ENCODE measurements around the gene SH3BGRL.

Gene SH3BGRL

GRCh38 chrX:81261576-81261975 lies 59.7 kb downstream of the SH3BGRL start:
- H3K27me3 ChIP-seq (ENCODE audit: control insufficient read depth, insufficient read depth, low read length) = no peaks in the 10 kb centered on the region
- H3K4me3 ChIP-seq (ENCODE audit: low read depth, low read length) = no peak overlapping the region
- H3K4me1 ChIP-seq (ENCODE audit: control insufficient read depth, insufficient read depth, low read length) = peaks cover 9% of the 10 kb centered on the region

GRCh38 chrX:81263059-81263458 lies 61.2 kb downstream of the SH3BGRL start:
- Histone ChIP-seq H3K9me3 (ENCODE audit: control insufficient read depth, insufficient read depth, low read length) (no peaks in the 10 kb centered on the region), H3K4me3 (ENCODE audit: low read depth, low read length) (no peak overlapping the region), H3K4me1 (ENCODE audit: control insufficient read depth, insufficient read depth, low read length) (peaks cover 9% of the 10 kb centered on the region), H3K9ac (ENCODE audit: low read depth, low read length) (no peak overlapping the region), H3K36me3 (ENCODE audit: control insufficient read depth, insufficient read depth, low read length) (no peaks in the 10 kb centered on the region), H3K27me3 (ENCODE audit: control insufficient read depth, insufficient read depth, low read length) (no peaks in the 10 kb centered on the region)

More at GRCh38 chrX:81261576-81261975, 59.7 kb downstream of the SH3BGRL start:
- H3K9me3 ChIP-seq (ENCODE audit: control insufficient read depth, insufficient read depth, low read length) = no peaks in the 10 kb centered on the region
- H3K36me3 ChIP-seq (ENCODE audit: control insufficient read depth, insufficient read depth, low read length) = no peaks in the 10 kb centered on the region
- no peak overlapping the region for H3K9ac ChIP-seq (ENCODE audit: low read depth, low read length)

GRCh38 chrX:81278616-81279015 lies 76.7 kb downstream of the SH3BGRL start:
- H3K4me3 ChIP-seq (ENCODE audit: low read depth, low read length) = no peak overlapping the region
- H3K9ac ChIP-seq (ENCODE audit: low read depth, low read length) = no peak overlapping the region
- H3K27me3 ChIP-seq (ENCODE audit: control insufficient read depth, insufficient read depth, low read length) = no peaks in the 10 kb centered on the region
- no peaks in the 10 kb centered on the region for H3K9me3 ChIP-seq (ENCODE audit: control insufficient read depth, insufficient read depth, low read length)
- H3K36me3 ChIP-seq (ENCODE audit: control insufficient read depth, insufficient read depth, low read length) = no peaks in the 10 kb centered on the region
- H3K4me1 ChIP-seq (ENCODE audit: control insufficient read depth, insufficient read depth, low read length) = peaks cover 8% of the 10 kb centered on the region

GRCh38 chrX:81280148-81280547 lies 78.2 kb downstream of the SH3BGRL start:
- Histone ChIP-seq H3K4me1 (ENCODE audit: control insufficient read depth, insufficient read depth, low read length) (peaks cover 8% of the 10 kb centered on the region), H3K9me3 (ENCODE audit: control insufficient read depth, insufficient read depth, low read length) (no peaks in the 10 kb centered on the region), H3K9ac (ENCODE audit: low read depth, low read length) (no peak overlapping the region), H3K27me3 (ENCODE audit: control insufficient read depth, insufficient read depth, low read length) (no peaks in the 10 kb centered on the region), H3K36me3 (ENCODE audit: control insufficient read depth, insufficient read depth, low read length) (no peaks in the 10 kb centered on the region), H3K4me3 (ENCODE audit: low read depth, low read length) (no peak overlapping the region)

GRCh38 chrX:81286075-81286474 lies 84.2 kb downstream of the SH3BGRL start:
- H3K27me3 ChIP-seq (ENCODE audit: control insufficient read depth, insufficient read depth, low read length) = no peaks in the 10 kb centered on the region

GRCh38 chrX:81286608-81287007 lies 84.7 kb downstream of the SH3BGRL start:
- Histone ChIP-seq H3K4me1 (ENCODE audit: control insufficient read depth, insufficient read depth, low read length) (no peaks in the 10 kb centered on the region), H3K27me3 (ENCODE audit: control insufficient read depth, insufficient read depth, low read length) (no peaks in the 10 kb centered on the region), H3K36me3 (ENCODE audit: control insufficient read depth, insufficient read depth, low read length) (no peaks in the 10 kb centered on the region), H3K4me3 (ENCODE audit: low read depth, low read length) (no peak overlapping the region), H3K9me3 (ENCODE audit: control insufficient read depth, insufficient read depth, low read length) (peaks cover 4% of the 10 kb centered on the region), H3K9ac (ENCODE audit: low read depth, low read length) (no peak overlapping the region)

More at GRCh38 chrX:81286075-81286474, 84.2 kb downstream of the SH3BGRL start:
- Histone ChIP-seq H3K9me3 (ENCODE audit: control insufficient read depth, insufficient read depth, low read length) (peaks cover 2% of the 10 kb centered on the region), H3K4me1 (ENCODE audit: control insufficient read depth, insufficient read depth, low read length) (no peaks in the 10 kb centered on the region), H3K4me3 (ENCODE audit: low read depth, low read length) (no peak overlapping the region), H3K9ac (ENCODE audit: low read depth, low read length) (no peak overlapping the region), H3K36me3 (ENCODE audit: control insufficient read depth, insufficient read depth, low read length) (no peaks in the 10 kb centered on the region)

GRCh38 chrX:81291996-81292395 lies 90.1 kb downstream of the SH3BGRL start:
- H3K9me3 ChIP-seq (ENCODE audit: control insufficient read depth, insufficient read depth, low read length) = peaks cover 13% of the 10 kb centered on the region
- no peaks in the 10 kb centered on the region for H3K4me1 ChIP-seq (ENCODE audit: control insufficient read depth, insufficient read depth, low read length)
- peaks cover 2% of the 10 kb centered on the region for H3K36me3 ChIP-seq (ENCODE audit: control insufficient read depth, insufficient read depth, low read length)
- no peak overlapping the region for H3K4me3 ChIP-seq (ENCODE audit: low read depth, low read length)
- no peak overlapping the region for H3K9ac ChIP-seq (ENCODE audit: low read depth, low read length)
- no peaks in the 10 kb centered on the region for H3K27me3 ChIP-seq (ENCODE audit: control insufficient read depth, insufficient read depth, low read length)

GRCh38 chrX:81294101-81294500 lies 92.2 kb downstream of the SH3BGRL start:
- no peak overlapping the region for H3K4me3 ChIP-seq (ENCODE audit: low read depth, low read length)
- H3K4me1 ChIP-seq (ENCODE audit: control insufficient read depth, insufficient read depth, low read length) = no peaks in the 10 kb centered on the region
- H3K27me3 ChIP-seq (ENCODE audit: control insufficient read depth, insufficient read depth, low read length) = no peaks in the 10 kb centered on the region
- H3K9ac ChIP-seq (ENCODE audit: low read depth, low read length) = no peak overlapping the region
- H3K36me3 ChIP-seq (ENCODE audit: control insufficient read depth, insufficient read depth, low read length) = peaks cover 2% of the 10 kb centered on the region
- peaks cover 13% of the 10 kb centered on the region for H3K9me3 ChIP-seq (ENCODE audit: control insufficient read depth, insufficient read depth, low read length)

GRCh38 chrX:81301877-81302276 lies 100.0 kb downstream of the SH3BGRL start:
- Histone ChIP-seq H3K36me3 (ENCODE audit: control insufficient read depth, insufficient read depth, low read length) (no peaks in the 10 kb centered on the region), H3K4me3 (ENCODE audit: low read depth, low read length) (no peak overlapping the region), H3K27me3 (ENCODE audit: control insufficient read depth, insufficient read depth, low read length) (no peaks in the 10 kb centered on the region), H3K9me3 (ENCODE audit: control insufficient read depth, insufficient read depth, low read length) (no peaks in the 10 kb centered on the region), H3K4me1 (ENCODE audit: control insufficient read depth, insufficient read depth, low read length) (no peaks in the 10 kb centered on the region), H3K9ac (ENCODE audit: low read depth, low read length) (no peak overlapping the region)

- H3K4me3 ChIP-seq (ENCODE audit: low read depth, low read length) = no peak overlapping the region
- H3K36me3 ChIP-seq (ENCODE audit: control insufficient read depth, insufficient read depth, low read length) = no peaks in the 10 kb centered on the region
- no peaks in the 10 kb centered on the region for H3K9me3 ChIP-seq (ENCODE audit: control insufficient read depth, insufficient read depth, low read length)
- no peaks in the 10 kb centered on the region for H3K27me3 ChIP-seq (ENCODE audit: control insufficient read depth, insufficient read depth, low read length)
- no peaks in the 10 kb centered on the region for H3K4me1 ChIP-seq (ENCODE audit: control insufficient read depth, insufficient read depth, low read length)
- H3K9ac ChIP-seq (ENCODE audit: low read depth, low read length) = no peak overlapping the region
These were observed 102.7 kb downstream of the SH3BGRL start for GRCh38 chrX:81304563-81304962.

- Histone ChIP-seq H3K27me3 (ENCODE audit: control insufficient read depth, insufficient read depth, low read length) (no peaks in the 10 kb centered on the region), H3K36me3 (ENCODE audit: control insufficient read depth, insufficient read depth, low read length) (no peaks in the 10 kb centered on the region), H3K9ac (ENCODE audit: low read depth, low read length) (no peak overlapping the region), H3K4me1 (ENCODE audit: control insufficient read depth, insufficient read depth, low read length) (no peaks in the 10 kb centered on the region), H3K4me3 (ENCODE audit: low read depth, low read length) (no peak overlapping the region), H3K9me3 (ENCODE audit: control insufficient read depth, insufficient read depth, low read length) (no peaks in the 10 kb centered on the region)
These were observed 103.3 kb downstream of the SH3BGRL start for GRCh38 chrX:81305240-81305639.

GRCh38 chrX:81308086-81308829 lies 106.4 kb downstream of the SH3BGRL start:
- Histone ChIP-seq H3K9me3 (ENCODE audit: control insufficient read depth, insufficient read depth, low read length) (no peaks in the 10 kb centered on the region), H3K9ac (ENCODE audit: low read depth, low read length) (no peak overlapping the region), H3K27me3 (ENCODE audit: control insufficient read depth, insufficient read depth, low read length) (no peaks in the 10 kb centered on the region), H3K36me3 (ENCODE audit: control insufficient read depth, insufficient read depth, low read length) (no peaks in the 10 kb centered on the region), H3K4me3 (ENCODE audit: low read depth, low read length) (no peak overlapping the region), H3K4me1 (ENCODE audit: control insufficient read depth, insufficient read depth, low read length) (no peaks in the 10 kb centered on the region)

All from iPS-15b (cell line).